T-helper 17 cell (primary cell): ENCODE data around the gene TOP2B. TPM values are rescaled to one million over a fixed set of nuclear protein-coding genes. Genes with fewer than 3 reads are reported as not detected.

Experiments used
- ATAC-seq: fragments of 150-1000 bp; cut with Tn5 transposase; 2 replicates; pipeline ENCODE4 v1.10.0; 2021; ENCODE audit warnings: mild to moderate bottlenecking, moderate library complexity
- DNase-seq, 3 donors: peaks; one replicate each; pipeline versions ENCODE4 v3.0.0 to v3.0.0-alpha.2; 2020 to 2021
- H3K9me3 ChIP-seq: one replicate; pipeline ENCODE4 v1.7.0; 2013; ENCODE audit warnings: low read length, mild to moderate bottlenecking; ENCODE audit not compliant: control insufficient read depth, poor library complexity, severe bottlenecking
- H3K27ac Mint-ChIP-seq: one replicate; pipeline ENCODE4 v1.8.0; 2022; ENCODE audit warnings: mild to moderate bottlenecking, moderate library complexity, mixed read lengths
- H3K27me3 Mint-ChIP-seq: one replicate; pipeline ENCODE4 v1.8.0; 2022; ENCODE audit warnings: mixed read lengths
- H3K36me3 Mint-ChIP-seq: one replicate; pipeline ENCODE4 v1.8.0; 2022; ENCODE audit warnings: low read depth, mixed read lengths
- H3K4me1 Mint-ChIP-seq: one replicate; pipeline ENCODE4 v1.8.0; 2022; ENCODE audit warnings: mild to moderate bottlenecking, mixed read lengths
- H3K4me3 Mint-ChIP-seq: one replicate; pipeline ENCODE4 v1.8.0; 2022; ENCODE audit warnings: mild to moderate bottlenecking, moderate library complexity, mixed read lengths
- total RNA-seq, 4 donors: library from RNA in 2 of 4; stranded (reverse) in 2 of 4; gene quantifications; one replicate each; pipeline ENCODE4 v1.2.3 and lab custom pipeline; 2022 to 2026

Gene TOP2B
- total RNA-seq, 2 donors from 2014 or later: 91.8 to 113 TPM

DNA sequence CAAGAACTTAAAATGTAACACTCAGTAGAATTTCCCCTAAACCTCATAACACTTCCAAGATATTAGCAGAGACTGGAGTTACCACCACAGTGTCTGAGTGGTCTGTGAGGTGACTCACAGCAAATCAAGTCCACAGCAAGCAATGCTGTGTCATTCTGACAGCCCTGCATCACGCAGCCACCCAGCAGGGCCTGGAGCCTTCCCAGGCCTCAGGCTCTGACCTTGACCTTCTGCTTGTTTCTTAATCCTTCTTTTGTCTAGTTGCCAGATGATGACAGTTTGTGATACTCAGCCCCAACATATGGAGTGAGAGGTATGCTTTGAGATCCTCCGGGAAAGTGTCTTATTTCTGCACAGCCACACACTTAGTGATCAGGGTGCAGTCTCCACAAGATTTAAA is 82.5 kb downstream of the TOP2B start:
- H3K9me3 ChIP-seq: no peaks in the 10 kb centered on the region
- Mint-ChIP-seq H3K4me1 (no peaks in the 10 kb centered on the region), H3K27me3 (peaks cover 45% of the 10 kb centered on the region), H3K4me3 (no peak overlapping the region), H3K27ac (peak overlapping the region; percentile 54), H3K36me3 (no peaks in the 10 kb centered on the region)
- no peak for ATAC-seq
- DNase-seq: no peak

GRCh38 chr3:25581823-25582222 is 82.9 kb downstream of the TOP2B start:
- no peak for DNase-seq
- H3K27me3 Mint-ChIP-seq: peaks cover 48% of the 10 kb centered on the region
- no peak for ATAC-seq
- no peak overlapping the region for H3K4me3 Mint-ChIP-seq
- peak overlapping the region; percentile 54 for H3K27ac Mint-ChIP-seq
- no peaks in the 10 kb centered on the region for H3K9me3 ChIP-seq
- no peaks in the 10 kb centered on the region for H3K36me3 Mint-ChIP-seq
- no peaks in the 10 kb centered on the region for H3K4me1 Mint-ChIP-seq

GRCh38 chr3:25581335-25581734 is 83.4 kb downstream of the TOP2B start:
- DNase-seq (no peak), ATAC-seq (no peak)
- Mint-ChIP-seq H3K36me3 (no peaks in the 10 kb centered on the region), H3K27ac (peak overlapping the region; percentile 54), H3K4me3 (no peak overlapping the region), H3K27me3 (peaks cover 52% of the 10 kb centered on the region), H3K4me1 (no peaks in the 10 kb centered on the region)
- H3K9me3 ChIP-seq: no peaks in the 10 kb centered on the region

DNA sequence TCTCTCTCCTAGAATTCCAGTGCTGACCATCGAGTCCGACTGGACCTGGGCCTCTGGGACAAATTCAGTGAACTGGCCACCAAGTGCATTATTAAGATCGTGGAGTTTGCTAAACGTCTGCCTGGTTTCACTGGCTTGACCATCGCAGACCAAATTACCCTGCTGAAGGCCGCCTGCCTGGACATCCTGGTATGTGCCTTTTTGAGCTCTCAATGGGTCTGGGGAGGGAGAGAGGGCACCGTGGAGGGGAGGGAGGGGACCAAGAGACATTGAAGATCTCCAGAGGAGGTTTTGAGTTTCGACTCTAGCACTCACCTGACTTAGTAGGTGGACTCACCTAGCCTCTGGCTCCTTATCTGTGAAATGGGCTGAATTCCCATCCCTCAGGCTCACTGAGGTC is 84.2 kb downstream of the TOP2B start:
- no peaks in the 10 kb centered on the region for H3K9me3 ChIP-seq
- ATAC-seq (no peak), DNase-seq (no peak)
- H3K4me3 Mint-ChIP-seq: no peak overlapping the region
- no peak overlapping the region for H3K27ac Mint-ChIP-seq
- H3K27me3 Mint-ChIP-seq: peaks cover 55% of the 10 kb centered on the region
- no peaks in the 10 kb centered on the region for H3K4me1 Mint-ChIP-seq
- no peaks in the 10 kb centered on the region for H3K36me3 Mint-ChIP-seq

DNA sequence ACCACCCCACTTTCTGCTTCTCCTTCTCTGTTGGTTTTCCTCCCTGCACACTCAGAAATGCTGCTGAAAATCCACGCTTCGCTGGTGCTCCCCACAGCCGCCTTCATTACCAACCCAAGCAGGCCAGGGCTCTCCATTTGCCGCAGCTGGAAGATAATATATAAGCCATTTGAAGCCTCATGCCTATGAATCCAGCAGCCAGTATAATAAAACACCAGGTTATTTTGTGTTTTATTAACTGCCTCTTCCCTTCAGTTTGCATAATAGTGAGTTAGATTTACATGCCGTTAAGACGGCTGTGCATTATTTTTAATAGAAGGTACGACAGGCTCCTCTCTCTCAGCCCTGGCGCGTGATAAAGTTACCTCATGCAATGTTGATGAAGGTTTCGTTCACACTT is 86.6 kb downstream of the TOP2B start:
- H3K9me3 ChIP-seq: no peaks in the 10 kb centered on the region
- H3K27me3 Mint-ChIP-seq: peaks cover 59% of the 10 kb centered on the region
- no peak overlapping the region for H3K27ac Mint-ChIP-seq
- DNase-seq (no peak), ATAC-seq (no peak)
- no peaks in the 10 kb centered on the region for H3K4me1 Mint-ChIP-seq
- no peak overlapping the region for H3K4me3 Mint-ChIP-seq
- H3K36me3 Mint-ChIP-seq: no peaks in the 10 kb centered on the region

- Mint-ChIP-seq H3K4me3 (no peak overlapping the region), H3K27ac (no peak overlapping the region), H3K4me1 (no peaks in the 10 kb centered on the region), H3K36me3 (no peaks in the 10 kb centered on the region), H3K27me3 (peaks cover 52% of the 10 kb centered on the region)
- H3K9me3 ChIP-seq: no peaks in the 10 kb centered on the region
- no peak for ATAC-seq
- DNase-seq: no peak
These were observed 87.8 kb downstream of the TOP2B start for GRCh38 chr3:25576831-25577454.

DNA sequence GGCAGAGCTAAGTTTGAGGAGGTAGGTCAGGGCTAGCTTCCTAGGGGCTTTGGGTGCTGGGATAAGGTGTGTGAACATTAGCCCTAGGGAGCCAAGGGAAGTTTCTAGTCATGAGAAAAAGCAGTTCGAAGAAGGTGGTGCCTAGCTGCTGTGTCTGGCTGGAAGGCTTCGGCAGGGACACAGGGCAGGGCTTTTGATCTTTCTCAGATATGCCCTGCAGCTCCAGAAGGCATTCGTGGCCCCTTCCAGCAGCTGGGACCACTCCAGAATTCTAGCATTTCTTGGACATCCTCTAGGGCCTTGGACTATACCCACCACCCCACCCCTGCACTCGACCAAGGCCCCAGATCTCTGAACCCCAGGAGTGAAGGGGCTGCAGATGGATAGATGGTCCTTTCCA is 88.6 kb downstream of the TOP2B start:
- Mint-ChIP-seq H3K27ac (no peak overlapping the region), H3K4me1 (no peaks in the 10 kb centered on the region), H3K36me3 (no peaks in the 10 kb centered on the region), H3K27me3 (peaks cover 48% of the 10 kb centered on the region), H3K4me3 (no peak overlapping the region)
- DNase-seq (no peak), ATAC-seq (no peak)
- H3K9me3 ChIP-seq: no peaks in the 10 kb centered on the region

GRCh38 chr3:25575001-25575400 is 89.7 kb downstream of the TOP2B start:
- DNase-seq (no peak), ATAC-seq (no peak)
- Mint-ChIP-seq H3K36me3 (no peaks in the 10 kb centered on the region), H3K4me3 (no peak overlapping the region), H3K27ac (no peak overlapping the region), H3K27me3 (peaks cover 40% of the 10 kb centered on the region), H3K4me1 (no peaks in the 10 kb centered on the region)
- H3K9me3 ChIP-seq: no peaks in the 10 kb centered on the region

GRCh38 chr3:25574172-25574765 is 90.4 kb downstream of the TOP2B start:
- Mint-ChIP-seq H3K4me3 (no peak overlapping the region), H3K27me3 (peaks cover 40% of the 10 kb centered on the region), H3K36me3 (no peaks in the 10 kb centered on the region), H3K4me1 (no peaks in the 10 kb centered on the region), H3K27ac (no peak overlapping the region)
- DNase-seq (no peak), ATAC-seq (no peak)
- no peaks in the 10 kb centered on the region for H3K9me3 ChIP-seq

DNA sequence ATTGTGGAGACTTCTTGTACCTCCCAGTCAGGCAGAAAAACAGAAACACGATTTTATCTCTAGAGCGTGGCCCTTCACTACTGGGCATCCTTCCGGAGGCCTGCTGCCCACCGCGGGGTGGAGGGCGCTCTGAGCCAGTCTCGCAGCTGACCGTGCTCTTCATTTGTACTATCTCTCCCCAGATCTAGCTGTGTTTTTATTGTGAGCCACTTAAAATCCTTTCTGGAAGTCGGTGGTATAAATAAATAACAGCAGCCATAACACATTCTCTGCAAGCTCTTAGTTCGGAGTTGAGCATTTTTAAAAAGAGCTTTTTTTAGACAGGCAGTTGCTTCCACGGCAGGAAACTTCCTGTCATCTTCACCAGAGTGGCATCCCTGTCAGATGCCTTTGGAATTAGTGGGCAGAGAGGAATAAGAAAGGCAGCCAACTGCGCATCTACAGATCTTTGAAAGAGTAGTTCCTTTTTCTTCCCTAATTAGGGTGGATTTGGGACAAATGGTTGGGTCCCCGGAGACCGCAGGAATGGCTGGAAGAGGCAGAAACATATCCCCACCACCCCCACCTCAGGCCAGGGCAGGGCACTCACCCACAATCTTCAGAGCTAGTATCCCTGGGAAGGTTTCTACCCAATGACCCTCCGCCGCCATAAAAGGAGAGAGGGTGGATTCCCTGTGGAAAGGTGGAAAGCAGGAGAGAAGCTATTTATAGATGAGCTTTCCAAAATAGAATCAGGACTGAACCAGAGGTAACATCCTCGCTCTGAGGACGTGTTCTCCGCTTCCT is 91.1 kb downstream of the TOP2B start:
- ATAC-seq (no peak), DNase-seq (no peak)
- no peak overlapping the region for H3K27ac Mint-ChIP-seq
- no peaks in the 10 kb centered on the region for H3K36me3 Mint-ChIP-seq
- no peaks in the 10 kb centered on the region for H3K4me1 Mint-ChIP-seq
- peaks cover 41% of the 10 kb centered on the region for H3K27me3 Mint-ChIP-seq
- no peak overlapping the region for H3K4me3 Mint-ChIP-seq
- H3K9me3 ChIP-seq: no peaks in the 10 kb centered on the region

GRCh38 chr3:25572919-25573385 is 91.8 kb downstream of the TOP2B start:
- H3K27me3 Mint-ChIP-seq: peaks cover 37% of the 10 kb centered on the region
- H3K9me3 ChIP-seq: no peaks in the 10 kb centered on the region
- ATAC-seq: no peak
- no peak for DNase-seq
- H3K4me1 Mint-ChIP-seq: no peaks in the 10 kb centered on the region
- H3K36me3 Mint-ChIP-seq: no peaks in the 10 kb centered on the region
- H3K27ac Mint-ChIP-seq: no peak overlapping the region
- H3K4me3 Mint-ChIP-seq: no peak overlapping the region

DNA sequence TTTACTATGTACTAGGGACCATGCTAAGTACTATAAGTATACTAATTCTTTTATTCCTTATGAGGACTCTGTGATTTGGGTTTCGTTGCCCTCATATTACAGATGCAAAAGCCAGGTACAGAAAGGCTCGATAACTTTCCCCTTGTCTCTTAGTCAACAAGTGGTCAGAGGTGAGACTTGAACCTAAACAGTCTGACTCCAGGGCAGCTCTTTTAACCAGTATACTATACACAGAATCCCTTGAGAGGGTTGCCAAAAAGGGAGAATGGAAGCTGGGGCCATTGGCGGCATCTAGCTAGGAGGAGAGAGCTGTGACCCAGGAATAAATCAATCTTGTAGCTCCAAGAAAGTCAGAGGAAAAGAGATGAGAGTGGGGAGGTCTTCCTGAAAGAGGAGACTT is 92.4 kb downstream of the TOP2B start:
- Mint-ChIP-seq H3K36me3 (no peaks in the 10 kb centered on the region), H3K27ac (no peak overlapping the region), H3K4me1 (no peaks in the 10 kb centered on the region), H3K27me3 (peaks cover 33% of the 10 kb centered on the region), H3K4me3 (no peak overlapping the region)
- DNase-seq (no peak), ATAC-seq (no peak)
- no peaks in the 10 kb centered on the region for H3K9me3 ChIP-seq

- no peak overlapping the region for H3K4me3 Mint-ChIP-seq
- no peaks in the 10 kb centered on the region for H3K9me3 ChIP-seq
- no peak for DNase-seq
- H3K27me3 Mint-ChIP-seq: peaks cover 26% of the 10 kb centered on the region
- no peaks in the 10 kb centered on the region for H3K36me3 Mint-ChIP-seq
- no peaks in the 10 kb centered on the region for H3K4me1 Mint-ChIP-seq
- no peak overlapping the region for H3K27ac Mint-ChIP-seq
- ATAC-seq: no peak
These were observed 93.4 kb downstream of the TOP2B start for GRCh38 chr3:25571285-25571684.
